Stimulated activated naive CD8-positive, alpha-beta T cell treated with anti-CD3 and anti-CD28 coated beads, Interleukin-15, amount 100 ng/mL, for 72 hours (primary cell): ENCODE data around the gene ALG11.
"Not testable (repeated sequence)": the region's sequence is repeated elsewhere in the genome, so short reads cannot be mapped to it uniquely, and the experiment has no call there.

Experiments
- ATAC-seq: fragments of 150-1000 bp; cut with Tn5 transposase; 2 replicates; pipeline ENCODE4 v1.10.0; 2021; ENCODE audit warnings: mild to moderate bottlenecking, moderate library complexity
- DNase-seq, 2 donors: peaks; one replicate each; pipeline ENCODE4 v3.0.0; 2021 to 2022
- H3K27ac Mint-ChIP-seq, 2 donors: one replicate each; pipeline ENCODE4 v1.8.0; 2022; ENCODE audit warnings: mild to moderate bottlenecking in 2 of 2, mixed read lengths in 2 of 2, moderate library complexity in 2 of 2
- H3K27me3 Mint-ChIP-seq: one replicate; pipeline ENCODE4 v1.8.0; 2022; ENCODE audit warnings: mixed read lengths
- H3K4me1 Mint-ChIP-seq: one replicate; pipeline ENCODE4 v1.8.0; 2022; ENCODE audit warnings: mild to moderate bottlenecking, mixed read lengths
- H3K4me3 Mint-ChIP-seq, 2 donors: one replicate each; pipeline ENCODE4 v1.8.0; 2022; ENCODE audit warnings: mild to moderate bottlenecking in 2 of 2, mixed read lengths in 2 of 2, moderate library complexity in 1 of 2
- H3K9me3 Mint-ChIP-seq, 2 donors: one replicate each; pipeline ENCODE4 v1.8.0; 2022; ENCODE audit warnings: mixed read lengths in 2 of 2

The ALG11 gene

DNA sequence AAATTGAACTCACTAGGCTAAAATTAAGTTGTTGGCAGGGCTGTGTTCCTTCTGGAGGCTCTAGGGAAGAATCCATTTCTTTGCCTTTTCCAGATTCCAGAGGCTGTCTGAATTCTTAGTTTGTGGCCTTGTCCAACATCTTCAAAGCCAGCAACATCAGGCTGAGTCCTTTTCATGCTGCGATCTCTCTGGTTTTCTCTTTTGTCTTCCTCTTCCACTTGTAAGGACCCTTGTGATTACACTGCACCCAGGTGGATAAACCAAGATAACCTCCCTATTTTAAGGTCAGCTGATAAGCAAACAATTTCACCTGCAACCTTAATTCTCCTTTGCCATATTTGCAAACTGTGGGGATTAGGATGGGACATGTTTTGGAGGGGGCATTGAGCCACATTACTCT lies 23.8 kb downstream of the ALG11 start:
- H3K4me3 Mint-ChIP-seq, result no peak overlapping the region
- H3K27me3 Mint-ChIP-seq, result no peaks in the 10 kb centered on the region
- no peak for ATAC-seq
- H3K4me1 Mint-ChIP-seq, result no peaks in the 10 kb centered on the region
- H3K9me3 Mint-ChIP-seq, result no peaks in the 10 kb centered on the region
- no peak overlapping the region for H3K27ac Mint-ChIP-seq
- no peak for DNase-seq

DNA sequence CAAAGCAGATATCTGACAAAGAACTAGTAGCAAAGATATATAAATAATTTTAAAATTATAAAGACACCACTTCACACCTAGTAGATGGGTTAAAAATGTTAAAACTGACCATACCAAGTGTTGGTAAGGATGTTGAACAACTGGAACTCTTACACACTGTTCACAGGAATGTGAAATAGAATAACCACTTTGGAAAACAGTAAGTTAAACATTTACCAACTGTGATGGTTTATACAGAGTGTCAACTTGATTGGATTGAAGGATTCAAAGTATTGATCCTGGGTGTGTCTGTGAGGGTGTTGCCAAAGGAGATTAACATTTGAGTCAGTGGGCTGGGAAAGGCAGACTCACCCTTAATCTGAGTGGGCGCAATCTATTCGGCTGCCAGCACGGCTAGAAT lies 31.5 kb downstream of the ALG11 start:
- ATAC-seq (no peak), DNase-seq (no peak)
- no peak overlapping the region for H3K4me3 Mint-ChIP-seq
- H3K9me3 Mint-ChIP-seq, result peaks cover 5 to 9% of the 10 kb centered on the region in 2 donors
- no peaks in the 10 kb centered on the region for H3K4me1 Mint-ChIP-seq
- H3K27ac Mint-ChIP-seq, result no peak overlapping the region
- no peaks in the 10 kb centered on the region for H3K27me3 Mint-ChIP-seq

DNA sequence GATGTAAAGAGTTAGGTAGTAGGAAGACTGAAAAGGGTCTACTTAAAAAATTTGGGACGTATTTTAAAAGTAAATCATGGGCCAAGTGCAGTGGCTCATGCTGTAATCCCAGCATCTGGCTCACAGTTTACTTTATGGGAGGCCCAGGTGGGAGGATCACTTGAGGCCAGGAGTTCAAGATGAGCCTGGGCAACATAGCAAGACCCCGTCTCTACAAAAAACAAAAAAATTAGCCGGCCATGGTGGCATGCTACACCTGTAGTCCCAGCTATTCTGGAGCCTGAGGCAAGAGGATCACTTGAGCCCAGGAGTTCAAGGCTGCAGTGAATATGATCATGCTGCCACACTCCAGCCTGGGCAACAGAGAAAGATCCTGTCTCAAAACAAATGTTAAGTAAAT lies 35.3 kb downstream of the ALG11 start:
- ATAC-seq (no peak), DNase-seq (no peak)
- no peak overlapping the region for H3K27ac Mint-ChIP-seq
- H3K9me3 Mint-ChIP-seq, result peaks cover 10 to 20% of the 10 kb centered on the region in 2 donors
- H3K4me3 Mint-ChIP-seq, result no peak overlapping the region
- H3K27me3 Mint-ChIP-seq, result no peaks in the 10 kb centered on the region
- no peaks in the 10 kb centered on the region for H3K4me1 Mint-ChIP-seq

DNA sequence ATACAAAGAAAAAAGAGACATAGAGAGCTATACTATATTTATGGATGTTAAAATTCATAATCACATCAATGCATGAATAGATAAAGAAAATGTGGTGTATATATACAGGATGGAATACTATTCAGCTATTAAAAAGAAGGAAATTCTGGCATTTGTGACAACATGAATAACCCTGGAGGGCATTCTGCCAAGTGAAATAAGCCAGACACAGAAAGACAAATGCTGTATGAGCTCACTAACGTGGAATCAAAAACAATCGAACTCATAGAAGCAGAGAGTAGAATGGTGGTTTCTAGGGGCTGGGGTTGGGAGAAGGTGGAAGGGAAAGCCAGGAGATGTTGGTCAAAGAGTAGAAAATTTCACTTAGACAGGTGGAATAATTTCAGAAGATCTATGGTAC lies 36.3 kb downstream of the ALG11 start:
- no peak overlapping the region for H3K27ac Mint-ChIP-seq
- no peak overlapping the region for H3K4me3 Mint-ChIP-seq
- DNase-seq (no peak), ATAC-seq (no peak)
- no peaks in the 10 kb centered on the region for H3K27me3 Mint-ChIP-seq
- H3K4me1 Mint-ChIP-seq, result no peaks in the 10 kb centered on the region
- peaks cover 10 to 20% of the 10 kb centered on the region in 2 donors for H3K9me3 Mint-ChIP-seq

DNA sequence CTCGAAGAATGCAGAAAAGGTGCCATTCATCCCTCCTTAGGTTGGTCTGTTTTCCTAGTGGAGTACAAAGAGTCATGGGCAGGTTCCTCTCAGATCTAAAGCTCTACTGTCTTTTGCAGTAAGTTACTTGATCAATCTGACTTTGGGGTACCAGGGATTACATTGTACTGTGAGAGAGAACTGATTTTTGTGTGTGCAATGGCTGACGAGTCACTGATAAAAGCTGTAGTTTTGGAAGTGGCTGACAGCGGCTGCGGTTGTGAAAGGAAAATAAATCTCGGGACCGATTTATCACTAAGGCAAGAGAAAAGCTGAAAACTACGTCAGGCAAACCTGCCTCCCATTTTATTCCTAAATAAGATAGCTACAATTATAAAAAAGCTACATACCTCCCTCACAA lies 39.2 kb downstream of the ALG11 start:
- DNase-seq (no peak), ATAC-seq (no peak)
- peaks cover 5 to 18% of the 10 kb centered on the region in 2 donors for H3K9me3 Mint-ChIP-seq
- H3K4me1 Mint-ChIP-seq, result no peaks in the 10 kb centered on the region
- H3K27ac Mint-ChIP-seq, result no peak overlapping the region
- no peaks in the 10 kb centered on the region for H3K27me3 Mint-ChIP-seq
- no peak overlapping the region for H3K4me3 Mint-ChIP-seq

DNA sequence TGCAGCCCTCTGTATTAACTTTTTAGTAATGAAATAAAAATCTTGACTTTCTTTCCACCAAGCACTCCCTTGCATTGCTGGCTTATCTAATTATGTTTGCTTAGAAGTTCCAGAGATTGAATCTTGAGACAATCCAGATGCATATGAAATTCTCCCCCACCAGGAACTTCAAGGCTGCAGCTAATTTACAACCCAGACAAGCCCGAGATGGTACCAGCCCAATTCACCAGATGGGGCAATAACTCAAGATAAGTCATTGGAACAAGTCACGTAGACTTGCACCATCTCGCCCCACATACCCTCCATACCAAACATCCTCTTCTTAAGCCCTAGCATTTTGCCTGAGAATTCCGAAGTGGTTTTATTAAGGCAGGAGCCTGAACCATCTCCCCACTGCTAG lies 41.3 kb downstream of the ALG11 start:
- ATAC-seq (no peak), DNase-seq (no peak)
- H3K4me1 Mint-ChIP-seq, result no peaks in the 10 kb centered on the region
- H3K4me3 Mint-ChIP-seq, result no peak overlapping the region
- H3K27me3 Mint-ChIP-seq, result no peaks in the 10 kb centered on the region
- H3K27ac Mint-ChIP-seq, result no peak overlapping the region
- H3K9me3 Mint-ChIP-seq, result peaks cover 5 to 18% of the 10 kb centered on the region in 2 donors

DNA sequence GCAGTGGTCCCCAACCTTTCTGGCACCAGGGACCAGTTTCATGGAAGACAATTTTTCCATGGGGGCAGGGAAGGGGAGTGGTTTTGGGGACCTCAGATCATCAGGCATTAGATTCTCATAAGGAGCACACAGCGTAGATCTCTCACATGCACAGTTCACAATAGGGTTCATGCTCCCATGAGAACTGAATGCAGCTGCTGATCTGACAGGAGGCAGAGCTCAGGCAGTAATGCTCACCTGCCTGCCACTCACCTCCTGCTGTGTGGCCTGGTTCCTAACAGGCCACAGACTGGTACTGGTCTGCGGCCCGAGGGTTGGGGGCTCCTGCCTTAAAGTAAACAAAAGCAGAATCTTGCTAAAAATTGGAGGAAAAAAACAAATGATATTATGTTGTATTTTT lies 48.9 kb downstream of the ALG11 start:
- H3K27ac Mint-ChIP-seq, H3K4me3 Mint-ChIP-seq, H3K4me1 Mint-ChIP-seq, H3K27me3 Mint-ChIP-seq, ATAC-seq, DNase-seq: not testable (repeated sequence)
- H3K9me3 Mint-ChIP-seq, result peaks cover 9 to 20% of the 10 kb centered on the region in 2 donors

DNA sequence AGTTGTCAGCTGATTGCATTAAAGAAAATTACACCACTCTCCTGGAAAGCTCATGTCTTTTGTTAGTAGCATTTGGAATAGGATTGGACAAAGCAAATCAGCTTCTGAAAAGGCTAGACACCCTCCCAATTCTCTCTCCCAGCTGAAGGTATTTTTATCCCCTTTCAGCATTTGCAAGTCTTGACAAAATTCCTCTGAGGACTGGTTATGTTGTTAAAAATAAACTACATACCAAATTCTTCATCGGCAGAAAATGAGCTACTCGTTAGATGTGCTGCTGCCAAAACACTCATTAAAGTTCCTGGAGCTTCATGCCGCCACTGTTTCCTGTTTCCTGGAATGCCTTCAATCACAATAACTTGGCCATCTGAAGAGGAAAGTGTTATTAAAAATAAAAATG lies 49.4 kb downstream of the ALG11 start:
- ATAC-seq (no peak), DNase-seq (no peak)
- H3K9me3 Mint-ChIP-seq, result peaks cover 9 to 20% of the 10 kb centered on the region in 2 donors
- no peak overlapping the region for H3K27ac Mint-ChIP-seq
- no peaks in the 10 kb centered on the region for H3K27me3 Mint-ChIP-seq
- no peaks in the 10 kb centered on the region for H3K4me1 Mint-ChIP-seq
- no peak overlapping the region for H3K4me3 Mint-ChIP-seq

DNA sequence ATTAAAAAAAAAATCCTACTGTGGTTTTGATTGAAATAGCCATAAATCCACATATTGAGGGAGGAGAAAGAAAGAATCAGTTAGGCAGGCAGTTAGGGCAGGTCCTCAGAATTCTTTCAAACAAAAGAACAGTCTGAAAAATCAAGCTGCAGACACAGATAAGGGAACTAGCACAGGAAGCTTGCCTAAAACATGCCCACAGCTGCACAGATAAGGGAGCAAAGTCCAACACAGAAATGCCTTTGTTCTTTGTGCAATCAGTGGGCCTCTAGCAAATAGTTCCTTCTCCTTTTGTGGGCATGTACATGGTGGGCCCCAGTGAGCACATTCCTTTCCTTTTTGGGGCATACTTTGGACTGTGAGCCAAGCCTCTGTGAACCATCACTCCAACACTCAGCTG lies 55.0 kb downstream of the ALG11 start:
- ATAC-seq (no peak), DNase-seq (no peak)
- Mint-ChIP-seq H3K9me3 (peaks cover 13 to 38% of the 10 kb centered on the region in 2 donors), H3K4me3 (no peak overlapping the region), H3K4me1 (peaks cover 13% of the 10 kb centered on the region), H3K27ac (no peak overlapping the region), H3K27me3 (peaks cover 19% of the 10 kb centered on the region)

DNA sequence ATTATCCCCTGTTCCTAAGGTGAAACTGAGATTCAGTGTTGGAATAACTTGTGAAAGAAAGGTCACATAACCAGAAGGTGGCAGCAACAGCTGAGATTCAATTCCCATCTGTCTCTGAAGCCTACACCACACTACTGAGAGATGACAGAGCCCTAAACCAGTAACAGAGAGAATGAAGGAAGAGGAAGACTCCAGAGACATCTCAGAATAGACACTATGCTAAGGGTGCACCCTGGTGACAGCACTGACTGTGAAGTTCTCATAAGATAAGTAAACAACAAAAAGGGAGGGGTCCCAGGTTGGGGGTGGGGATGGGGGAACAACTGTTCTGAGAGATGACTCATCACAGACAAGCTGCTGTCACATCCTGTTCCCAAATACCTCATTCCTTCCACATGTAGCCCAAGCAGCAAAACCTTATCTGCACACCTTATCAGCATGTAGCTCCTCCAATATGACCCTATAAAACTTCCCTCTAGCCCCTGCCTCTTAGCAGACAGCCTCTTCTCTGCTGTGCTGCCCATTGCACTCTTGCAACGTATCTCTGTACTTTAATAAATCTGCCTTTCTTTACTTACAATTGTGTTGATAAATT lies 58.8 kb downstream of the ALG11 start:
- peak in 1 of 2 donors; percentile 10 for DNase-seq

More for the DNA sequence above, 58.8 kb downstream of the ALG11 start:
- peaks cover 8 to 29% of the 10 kb centered on the region in 2 donors for H3K9me3 Mint-ChIP-seq
- H3K27me3 Mint-ChIP-seq, result peaks cover 37% of the 10 kb centered on the region
- H3K27ac Mint-ChIP-seq, result no peak overlapping the region
- peak; percentile 87 for ATAC-seq
- H3K4me3 Mint-ChIP-seq, result no peak overlapping the region
- H3K4me1 Mint-ChIP-seq, result peaks cover 13% of the 10 kb centered on the region
